ENCODE measurements around the gene WASHC3.

Gene WASHC3

GRCh38 chr12:101966496-101966895 lies 95.3 kb downstream of the WASHC3 start:
- FAIRE-seq = no peak

GRCh38 chr12:101963697-101964096 lies 98.1 kb downstream of the WASHC3 start:
- no peak for FAIRE-seq

Measured in endometrium (tissue), 2 donors.